Measurements from ENCODE around the gene HNF1A.

DNA sequence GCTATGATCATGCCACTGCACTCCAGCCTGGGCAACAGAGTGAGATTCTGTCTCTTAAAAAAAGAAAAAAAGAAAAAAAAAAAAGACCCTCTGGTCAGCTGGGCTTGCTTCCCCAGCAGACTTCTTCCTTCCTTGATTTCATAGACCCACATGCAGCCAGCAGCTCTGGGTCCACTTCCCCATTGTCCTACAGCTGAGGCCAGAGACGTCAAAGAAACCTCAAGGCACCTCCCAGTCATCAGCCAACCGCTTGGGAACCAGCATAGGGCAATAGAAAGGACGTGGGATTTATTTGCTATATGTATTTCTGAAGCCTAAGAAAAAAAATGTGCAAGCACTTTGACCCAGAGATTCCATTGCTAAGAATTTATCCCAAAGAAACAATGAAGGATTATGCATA is 38.8 kb upstream of the HNF1A start:
- TF ChIP-seq POLR2A (IDR thresholded peaks at IDR 0.05; ENCODE audit: insufficient read depth in 1 of 2, low read depth in 2 of 2, low read length in 2 of 2) (no peak), PHF21A (CRISPR knock-in tag; IDR thresholded peaks at IDR 0.05) (no peak), TCF7L2 (IDR thresholded peaks at IDR 0.05; ENCODE audit: low read depth, low read length) (no peak), POLR2AphosphoS5 (IDR thresholded peaks at IDR 0.05; ENCODE audit: low read depth, low read length) (no peak), RAD21 (CRISPR knock-in tag; IDR thresholded peaks at IDR 0.05) (no peak), SAP130 (CRISPR knock-in tag; IDR thresholded peaks at IDR 0.05; ENCODE audit: low read depth) (no peak), RELA (CRISPR knock-in tag; IDR thresholded peaks at IDR 0.05) (no peak), U2AF1 (optimal IDR thresholded peaks at IDR 0.05; ENCODE audit: low read depth, low read length) (no peak), SIN3A (IDR thresholded peaks at IDR 0.05; ENCODE audit: borderline replicate concordance, low read depth, low read length) (no peak), ZNF337 (CRISPR knock-in tag; IDR thresholded peaks at IDR 0.05; ENCODE audit: borderline replicate concordance, low read depth) (no peak), NR2F1 (CRISPR knock-in tag; IDR thresholded peaks at IDR 0.05) (no peak), POLR2AphosphoS2 (IDR thresholded peaks at IDR 0.05; ENCODE audit: low read depth, low read length) (no peak), EP300 (IDR thresholded peaks at IDR 0.05; ENCODE audit: low read depth in 2 of 2, low read length in 2 of 2) (no peak), EP300 (CRISPR knock-in tag; IDR thresholded peaks at IDR 0.05; ENCODE audit: borderline replicate concordance) (no peak)
- TF ChIP-seq, protein P1, sequence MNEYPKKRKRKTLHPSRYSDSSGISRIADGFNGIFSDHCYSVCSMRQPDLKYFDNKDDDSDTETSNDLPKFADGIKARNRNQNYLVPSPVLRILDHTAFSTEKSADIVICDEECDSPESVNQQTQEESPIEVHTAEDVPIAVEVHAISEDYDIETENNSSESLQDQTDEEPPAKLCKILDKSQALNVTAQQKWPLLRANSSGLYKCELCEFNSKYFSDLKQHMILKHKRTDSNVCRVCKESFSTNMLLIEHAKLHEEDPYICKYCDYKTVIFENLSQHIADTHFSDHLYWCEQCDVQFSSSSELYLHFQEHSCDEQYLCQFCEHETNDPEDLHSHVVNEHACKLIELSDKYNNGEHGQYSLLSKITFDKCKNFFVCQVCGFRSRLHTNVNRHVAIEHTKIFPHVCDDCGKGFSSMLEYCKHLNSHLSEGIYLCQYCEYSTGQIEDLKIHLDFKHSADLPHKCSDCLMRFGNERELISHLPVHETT (CRISPR knock-in tag; conservative IDR thresholded peaks at IDR 0.05), result no peak

Data from HepG2 (cell line).